ENCODE measurements around the gene NATD1.

DNA sequence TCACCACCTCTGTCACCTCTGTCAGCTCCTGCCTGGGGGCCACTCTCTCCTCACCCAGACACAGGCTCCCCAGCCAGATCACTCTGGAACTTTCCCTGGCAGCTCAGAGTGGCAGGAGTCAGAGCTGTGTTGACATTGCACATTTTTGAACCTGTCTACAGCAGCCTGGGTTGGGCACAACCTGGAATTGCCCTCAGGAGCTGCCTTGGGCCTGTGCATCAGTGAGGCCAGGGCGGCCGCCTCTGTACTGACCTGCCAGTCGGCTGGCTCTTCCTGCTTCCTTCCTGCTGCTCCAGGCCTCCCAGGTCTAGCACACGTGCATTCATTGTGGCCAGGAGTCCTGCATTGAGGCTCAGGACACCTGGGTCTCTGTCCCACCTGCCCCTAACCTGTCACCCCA lies 25.1 kb downstream of the NATD1 start:
- TF ChIP-seq EZH2 (IDR thresholded peaks at IDR 0.05; ENCODE audit: insufficient read depth, poor library complexity, severe bottlenecking), result no peak
- no peak for TF ChIP-seq EZH2phosphoT487 (IDR thresholded peaks at IDR 0.05; ENCODE audit: insufficient read depth, low read depth)
